Gastrocnemius medialis (tissue), 4 donors: Measurements from ENCODE around the gene RASGRP4.

Source experiments
- CTCF ChIP-seq, 5 experiments: fragments of 450-650 bp in 3 of 5; fragments of 200-600 bp in 2 of 5; sonication (generic) in 2 of 5; IDR thresholded peaks in 4 of 5; conservative IDR thresholded peaks in 1 of 5; 1 replicate in 4 of 5; 2 replicates in 1 of 5; pipeline ENCODE4 v1.5.1; 2016 to 2019; ENCODE audit warnings: antibody characterized with exemption in 5 of 5, mild to moderate bottlenecking in 3 of 5, moderate library complexity in 3 of 5
- POLR2A ChIP-seq, 2 donors: fragments of 450-650 bp; IDR thresholded peaks; one replicate each; pipeline ENCODE4 v1.6.1; 2017; ENCODE audit warnings: antibody characterized with exemption in 2 of 2, mild to moderate bottlenecking in 2 of 2, moderate library complexity in 2 of 2

GRCh38 chr19:38458991-38459390 is 33.0 kb upstream of the RASGRP4 start:
- TF ChIP-seq CTCF (IDR thresholded peaks at IDR 0.05 in 4 of 5, conservative IDR thresholded peaks at IDR 0.05 in 1 of 5), result no peak
- no peak for TF ChIP-seq POLR2A (IDR thresholded peaks at IDR 0.05)
